AG09309 (cell line): ENCODE data around the gene IFITM1.
"Not testable (repeated sequence)": the region's sequence is repeated elsewhere in the genome, so short reads cannot be mapped to it uniquely, and the experiment has no call there.

ENCODE experiments used
- DNase-seq: peaks from one replicate; pipeline ENCODE4 v3.0.0-alpha.2; 2010; ENCODE audit warnings: low read depth
- H3K4me3 ChIP-seq: 2 replicates; pipeline ENCODE4 v1.5.1; 2011; ENCODE audit warnings: mild to moderate bottlenecking, low read depth, low read length, moderate library complexity; ENCODE audit not compliant: control insufficient read depth
- TF ChIP-seq, protein P1 (sequence below): IDR thresholded peaks from 2 replicates; pipeline ENCODE4 v1.5.1; 2011; ENCODE audit warnings: mild to moderate bottlenecking, low read depth, low read length, inconsistent platforms; ENCODE audit not compliant: insufficient read depth, control insufficient read depth; ENCODE audit errors: missing control alignments

Gene IFITM1

DNA sequence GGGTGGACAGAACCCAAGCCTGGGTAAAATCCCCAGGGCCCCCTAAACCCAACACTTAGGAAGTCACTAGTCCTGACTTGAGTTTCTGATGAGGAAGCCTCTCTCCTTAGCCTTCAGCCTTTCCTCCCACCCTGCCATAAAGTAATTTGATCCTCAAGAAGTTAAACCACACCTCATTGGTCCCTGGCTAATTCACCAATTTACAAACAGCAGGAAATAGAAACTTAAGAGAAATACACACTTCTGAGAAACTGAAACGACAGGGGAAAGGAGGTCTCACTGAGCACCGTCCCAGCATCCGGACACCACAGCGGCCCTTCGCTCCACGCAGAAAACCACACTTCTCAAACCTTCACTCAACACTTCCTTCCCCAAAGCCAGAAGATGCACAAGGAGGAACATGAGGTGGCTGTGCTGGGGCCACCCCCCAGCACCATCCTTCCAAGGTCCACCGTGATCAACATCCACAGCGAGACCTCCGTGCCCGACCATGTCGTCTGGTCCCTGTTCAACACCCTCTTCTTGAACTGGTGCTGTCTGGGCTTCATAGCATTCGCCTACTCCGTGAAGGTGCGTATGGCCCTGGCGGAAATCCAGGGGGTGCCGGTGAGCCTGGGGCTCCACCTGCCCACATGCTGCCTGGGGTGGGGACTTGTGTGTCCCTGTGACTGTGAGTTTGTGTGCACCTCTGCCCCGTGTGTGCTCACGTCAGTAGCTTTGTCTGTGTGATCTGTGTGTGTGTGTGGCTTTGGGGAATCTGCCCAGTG lies at the start of gene IFITM1:
TSS of gene IFITM1 (plus strand) at position 254 of the 767 bp plus-strand sequence. CDS start at position 385, 131 bp downstream.
- H3K4me3 ChIP-seq, result peak within 1 kb of the TSS; percentile 70
- TF ChIP-seq, protein P1, sequence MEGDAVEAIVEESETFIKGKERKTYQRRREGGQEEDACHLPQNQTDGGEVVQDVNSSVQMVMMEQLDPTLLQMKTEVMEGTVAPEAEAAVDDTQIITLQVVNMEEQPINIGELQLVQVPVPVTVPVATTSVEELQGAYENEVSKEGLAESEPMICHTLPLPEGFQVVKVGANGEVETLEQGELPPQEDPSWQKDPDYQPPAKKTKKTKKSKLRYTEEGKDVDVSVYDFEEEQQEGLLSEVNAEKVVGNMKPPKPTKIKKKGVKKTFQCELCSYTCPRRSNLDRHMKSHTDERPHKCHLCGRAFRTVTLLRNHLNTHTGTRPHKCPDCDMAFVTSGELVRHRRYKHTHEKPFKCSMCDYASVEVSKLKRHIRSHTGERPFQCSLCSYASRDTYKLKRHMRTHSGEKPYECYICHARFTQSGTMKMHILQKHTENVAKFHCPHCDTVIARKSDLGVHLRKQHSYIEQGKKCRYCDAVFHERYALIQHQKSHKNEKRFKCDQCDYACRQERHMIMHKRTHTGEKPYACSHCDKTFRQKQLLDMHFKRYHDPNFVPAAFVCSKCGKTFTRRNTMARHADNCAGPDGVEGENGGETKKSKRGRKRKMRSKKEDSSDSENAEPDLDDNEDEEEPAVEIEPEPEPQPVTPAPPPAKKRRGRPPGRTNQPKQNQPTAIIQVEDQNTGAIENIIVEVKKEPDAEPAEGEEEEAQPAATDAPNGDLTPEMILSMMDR, result no peak
- peak; percentile 76 for DNase-seq

DNA sequence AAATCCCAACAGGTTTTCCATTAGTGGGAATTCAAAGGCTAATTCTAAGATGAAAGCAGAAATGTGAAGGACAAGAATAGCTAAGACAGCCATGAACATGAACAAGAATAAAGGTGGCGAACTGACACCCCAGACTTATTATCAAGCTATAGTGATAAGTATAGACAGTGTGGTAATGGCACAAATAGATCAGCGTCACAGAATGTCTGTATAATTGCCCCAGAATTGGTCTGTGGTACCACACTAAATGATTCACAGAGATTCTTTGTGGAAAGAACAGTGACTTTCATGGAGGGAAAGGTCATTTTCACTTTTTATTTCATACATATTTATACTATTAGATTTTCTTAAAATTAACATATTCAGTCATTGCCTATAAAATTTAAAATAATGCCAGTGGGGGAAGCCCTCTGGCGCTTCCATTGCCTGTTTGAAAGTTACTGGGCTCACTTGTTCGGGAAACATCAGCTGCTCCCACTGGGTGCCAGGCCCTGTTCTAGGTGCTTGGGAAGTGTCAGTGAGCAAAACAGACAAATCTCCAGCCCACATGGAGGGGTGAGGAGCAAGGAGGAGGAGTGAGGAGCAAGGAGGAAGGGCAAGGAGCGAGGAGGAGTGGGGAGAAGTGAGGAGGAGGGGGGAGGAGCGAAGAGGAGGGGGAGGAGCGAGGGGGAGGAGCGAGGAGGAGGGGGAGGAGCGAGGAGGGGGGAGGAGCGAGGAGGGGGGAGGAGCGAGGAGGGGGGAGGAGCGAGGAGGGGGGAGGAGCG lies 47.0 kb upstream of the IFITM1 start:
- TF ChIP-seq, protein P1, result no peak
- no peak overlapping the region for H3K4me3 ChIP-seq
- no peak for DNase-seq

DNA sequence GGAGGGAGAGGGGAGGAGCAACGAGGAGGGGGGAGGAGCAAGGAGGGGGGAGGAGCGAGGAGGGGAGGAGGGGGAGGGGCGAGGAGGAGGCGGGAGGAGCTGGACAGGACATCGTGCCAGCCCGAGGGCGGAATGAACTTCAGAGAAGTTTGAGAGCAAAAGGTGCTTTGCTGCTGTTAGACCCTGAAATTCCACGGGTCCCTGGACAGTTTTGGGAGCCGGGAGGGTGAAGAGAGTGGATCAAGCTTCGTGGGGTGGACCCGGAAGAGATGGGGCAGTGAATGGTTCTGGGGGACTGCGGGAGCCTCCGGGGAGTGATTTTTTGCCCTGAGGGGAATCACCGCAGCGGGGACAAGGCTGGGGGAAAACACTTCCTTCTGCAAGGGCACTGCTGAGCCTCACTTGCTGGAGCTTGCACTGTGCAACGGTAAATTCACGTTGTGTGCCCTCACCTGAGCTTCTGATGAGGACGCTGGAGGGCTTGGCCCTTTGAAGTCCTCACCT lies 46.3 kb upstream of the IFITM1 start:
- TF ChIP-seq, protein P1, result no peak
- no peak for DNase-seq
- H3K4me3 ChIP-seq, result no peak overlapping the region

DNA sequence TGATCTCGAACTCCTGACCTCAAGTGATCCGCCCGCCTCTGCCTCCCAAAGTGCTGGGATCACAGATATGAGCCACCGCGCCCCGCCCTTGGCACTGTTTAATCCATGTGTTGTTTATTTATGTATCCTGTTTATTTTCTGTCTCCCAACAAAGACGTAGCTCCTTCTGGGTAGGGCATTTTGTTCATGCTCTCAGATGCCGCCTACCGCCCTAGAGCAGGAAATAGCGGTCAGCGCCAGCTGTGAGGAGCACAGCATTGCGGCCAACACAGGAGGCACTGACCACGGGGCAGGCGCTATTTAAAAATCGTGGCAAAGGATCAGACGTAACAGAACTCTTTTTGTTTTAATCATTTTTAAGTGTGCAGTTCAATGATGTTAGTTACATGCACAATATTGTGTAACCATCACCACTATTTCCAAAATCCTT lies 45.1 kb upstream of the IFITM1 start:
- not testable (repeated sequence) for H3K4me3 ChIP-seq
- TF ChIP-seq, protein P1, result peak; percentile 27
- peak; percentile 18 for DNase-seq

DNA sequence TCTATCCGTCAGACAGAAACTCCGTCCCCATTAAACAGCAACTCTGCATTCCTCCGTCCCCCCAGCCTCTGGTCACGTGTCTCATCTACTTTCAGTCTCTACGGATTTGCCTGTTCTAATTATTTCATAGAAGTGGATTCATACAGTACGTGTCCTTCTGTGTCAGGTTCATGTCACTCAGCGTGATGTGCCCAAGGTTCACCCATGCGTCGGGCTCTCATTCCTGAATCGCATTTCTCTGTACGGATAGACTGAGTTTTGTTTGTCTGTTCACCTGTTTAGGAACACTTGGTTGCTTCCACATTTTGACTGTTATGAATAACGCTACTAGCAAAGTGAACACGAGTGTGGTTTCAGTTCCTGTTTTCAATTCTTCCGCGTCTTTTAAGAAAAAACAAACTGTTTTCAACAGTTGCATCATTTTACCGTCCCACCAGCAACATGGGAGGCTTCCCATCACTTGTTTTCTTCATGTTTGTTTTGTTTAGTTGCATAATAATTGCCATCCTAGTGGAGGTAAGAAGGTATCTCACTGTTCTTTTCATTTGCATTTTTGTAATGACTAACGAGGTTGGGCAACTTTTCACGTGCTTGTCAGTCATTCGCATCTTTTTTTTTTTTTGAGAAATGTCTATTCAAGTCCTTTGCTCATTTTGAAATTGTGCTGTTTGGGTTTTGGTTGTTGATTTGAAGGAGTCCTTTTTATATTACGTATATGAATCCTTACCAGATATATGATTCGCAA lies 44.5 kb upstream of the IFITM1 start:
- no peak for DNase-seq
- TF ChIP-seq, protein P1, result no peak
- no peak overlapping the region; the same call in 1 of the 2 replicates for H3K4me3 ChIP-seq
